GM23338 (cell line): ENCODE measurements around the gene GPR139. TPM values are rescaled to one million over a fixed set of nuclear protein-coding genes. Genes with fewer than 3 reads are reported as not detected.

Experiments used
- ATAC-seq: fragments of 200-7000 bp; cut with Tn5 transposase; 3 replicates; pipeline ENCODE4 v1.9.1; 2020
- DNase-seq: peaks from one replicate; pipeline ENCODE4 v3.0.0-alpha.2; 2015; ENCODE audit warnings: low spot score
- H2AFZ ChIP-seq: fragments of 200-600 bp; sonication (generic); 2 replicates; pipeline ENCODE4 v1.8.0; 2016; ENCODE audit warnings: antibody characterized with exemption, mild to moderate bottlenecking, moderate library complexity
- H3F3A ChIP-seq: fragments of 200-600 bp; sonication (generic); replicated peaks from 2 replicates; pipeline ENCODE4 v1.8.0; 2017; ENCODE audit warnings: antibody characterized with exemption, mixed run types, low read depth
- H3K27ac ChIP-seq: fragments of 200-600 bp; sonication (generic); 2 replicates; pipeline ENCODE4 v1.6.1; 2016; ENCODE audit warnings: low read depth
- H3K27me3 ChIP-seq: fragments of 200-600 bp; sonication (generic); 2 replicates; pipeline ENCODE4 v1.8.0; 2016; ENCODE audit warnings: mild to moderate bottlenecking, mixed run types, moderate library complexity; ENCODE audit not compliant: insufficient read depth
- H3K36me3 ChIP-seq: fragments of 200-600 bp; sonication (generic); 2 replicates; pipeline ENCODE4 v1.8.0; 2016; ENCODE audit warnings: mild to moderate bottlenecking; ENCODE audit not compliant: insufficient read depth
- H3K4me1 ChIP-seq: fragments of 200-600 bp; sonication (generic); 2 replicates; pipeline ENCODE4 v1.8.0; 2016; ENCODE audit warnings: mild to moderate bottlenecking, moderate library complexity; ENCODE audit not compliant: insufficient read depth
- H3K4me2 ChIP-seq: fragments of 200-600 bp; sonication (generic); 2 replicates; pipeline ENCODE4 v1.7.1; 2017; ENCODE audit warnings: mixed run types
- H3K4me3 ChIP-seq: fragments of 200-600 bp; sonication (generic); 2 replicates; pipeline ENCODE4 v1.6.1; 2016; ENCODE audit warnings: mixed run types
- H3K79me2 ChIP-seq: fragments of 200-600 bp; sonication (generic); replicated peaks from 2 replicates; pipeline ENCODE4 v1.8.0; 2017; ENCODE audit warnings: mild to moderate bottlenecking; ENCODE audit not compliant: insufficient read depth
- H3K9me2 ChIP-seq: fragments of 200-600 bp; sonication (generic); 2 replicates; pipeline ENCODE4 v1.8.0; 2017; ENCODE audit not compliant: insufficient read depth
- H4K20me1 ChIP-seq: fragments of 200-600 bp; sonication (generic); replicated peaks from 2 replicates; pipeline ENCODE4 v1.8.0; 2017; ENCODE audit warnings: mild to moderate bottlenecking; ENCODE audit not compliant: insufficient read depth
- H3K27ac Mint-ChIP-seq: 2 replicates; pipeline ENCODE4 v1.8.0; 2020; ENCODE audit warnings: inconsistent platforms, mild to moderate bottlenecking, moderate library complexity, mixed read lengths
- H3K27me3 Mint-ChIP-seq: 3 replicates; pipeline ENCODE4 v1.8.0; 2022; ENCODE audit warnings: low read depth, mild to moderate bottlenecking, moderate library complexity, mixed read lengths, inconsistent platforms; ENCODE audit not compliant: insufficient read depth, poor library complexity
- H3K36me3 Mint-ChIP-seq: 3 replicates; pipeline ENCODE4 v1.8.0; 2021; ENCODE audit warnings: low read depth, mild to moderate bottlenecking, inconsistent platforms, moderate library complexity, mixed read lengths
- H3K4me1 Mint-ChIP-seq: 3 replicates; pipeline ENCODE4 v1.8.0; 2020; ENCODE audit warnings: mild to moderate bottlenecking, inconsistent platforms, mixed read lengths
- H3K4me3 Mint-ChIP-seq: 3 replicates; pipeline ENCODE4 v1.8.0; 2021; ENCODE audit warnings: moderate library complexity, mild to moderate bottlenecking, inconsistent platforms, mixed read lengths
- H3K9me3 Mint-ChIP-seq: 3 replicates; pipeline ENCODE4 v1.8.0; 2020; ENCODE audit warnings: moderate library complexity, mild to moderate bottlenecking, inconsistent platforms, mixed read lengths
- CREB1 ChIP-seq: fragments of 250-450 bp; sonication (Bioruptor Pico); IDR thresholded peaks from 2 replicates; pipeline ENCODE4 v1.5.0; 2020; ENCODE audit warnings: low read depth, mild to moderate bottlenecking, moderate library complexity
- CTCF ChIP-seq, 2 experiments: fragments of 200-600 bp in 1 of 2; sonication (generic) in 1 of 2; conservative IDR thresholded peaks; 2 replicates each; pipeline versions ENCODE4 v1.5.1 to v1.6.1; 2016 to 2017; ENCODE audit warnings: antibody characterized with exemption in 2 of 2, low read depth in 2 of 2, mild to moderate bottlenecking in 2 of 2, moderate library complexity in 1 of 2
- ETS1 ChIP-seq: IDR thresholded peaks from 2 replicates; pipeline ENCODE4 v1.6.1; 2016; ENCODE audit warnings: antibody characterized with exemption
- EZH2 ChIP-seq: fragments of 200-600 bp; sonication (generic); IDR thresholded peaks from one replicate; pipeline ENCODE4 v1.8.0; 2017; ENCODE audit warnings: antibody characterized with exemption, mild to moderate bottlenecking, low read depth; ENCODE audit not compliant: unreplicated experiment
- EZH2phosphoT487 ChIP-seq: fragments of 200-600 bp; sonication (generic); IDR thresholded peaks from one replicate; pipeline ENCODE4 v1.8.1; 2018; ENCODE audit warnings: antibody characterized with exemption; ENCODE audit not compliant: unreplicated experiment
- JUNB ChIP-seq: IDR thresholded peaks from one replicate; pipeline ENCODE4 v1.6.1; 2016; ENCODE audit warnings: antibody characterized with exemption; ENCODE audit not compliant: unreplicated experiment
- NANOG ChIP-seq: IDR thresholded peaks from 2 replicates; pipeline ENCODE4 v1.6.1; 2016; ENCODE audit warnings: antibody characterized with exemption, borderline replicate concordance
- POLR2AphosphoS5 ChIP-seq: IDR thresholded peaks from 2 replicates; pipeline ENCODE4 v1.6.1; 2016; ENCODE audit warnings: antibody characterized with exemption, low read depth
- REST ChIP-seq: IDR thresholded peaks from one replicate; pipeline ENCODE4 v1.6.1; 2018; ENCODE audit warnings: antibody characterized with exemption; ENCODE audit not compliant: unreplicated experiment
- STAT1 ChIP-seq: IDR thresholded peaks from one replicate; pipeline ENCODE4 v1.6.1; 2016; ENCODE audit warnings: antibody characterized with exemption; ENCODE audit not compliant: unreplicated experiment
- ZNF114 ChIP-seq: fragments of 250-450 bp; sonication (Bioruptor Pico); IDR thresholded peaks from 2 replicates; pipeline ENCODE4 v1.5.0; 2020; ENCODE audit warnings: mild to moderate bottlenecking, moderate library complexity
- ZNF331 ChIP-seq: fragments of 250-450 bp; sonication (Bioruptor Pico); IDR thresholded peaks from 2 replicates; pipeline ENCODE4 v1.5.0; 2020; ENCODE audit warnings: low read depth, mild to moderate bottlenecking, moderate library complexity
- polyA plus RNA-seq: library from polyadenylated mRNA; unstranded; fragments of >200 nt; fragmentation: Nextera tagmentation; extraction: Ambion mirVana; gene quantifications from 2 replicates; pipeline ENCODE4 v1.2.1, GENCODE V29; 2016
- total RNA-seq: library from RNA; depleted of rRNA; stranded (reverse); fragments of >200 nt; shearing (Covaris generic); gene quantifications from 2 replicates; pipeline ENCODE4 v1.2.3, GENCODE V29; 2014
- TF ChIP-seq, protein P1 (sequence below): fragments of 250-450 bp; sonication (Bioruptor Pico); IDR thresholded peaks from 2 replicates; pipeline ENCODE4 v1.5.0; 2020; ENCODE audit warnings: mild to moderate bottlenecking, moderate library complexity

The GPR139 gene
- total and polyA plus RNA-seq, 2 experiments from 2014 or later = 0.66 to 2.3 TPM

DNA sequence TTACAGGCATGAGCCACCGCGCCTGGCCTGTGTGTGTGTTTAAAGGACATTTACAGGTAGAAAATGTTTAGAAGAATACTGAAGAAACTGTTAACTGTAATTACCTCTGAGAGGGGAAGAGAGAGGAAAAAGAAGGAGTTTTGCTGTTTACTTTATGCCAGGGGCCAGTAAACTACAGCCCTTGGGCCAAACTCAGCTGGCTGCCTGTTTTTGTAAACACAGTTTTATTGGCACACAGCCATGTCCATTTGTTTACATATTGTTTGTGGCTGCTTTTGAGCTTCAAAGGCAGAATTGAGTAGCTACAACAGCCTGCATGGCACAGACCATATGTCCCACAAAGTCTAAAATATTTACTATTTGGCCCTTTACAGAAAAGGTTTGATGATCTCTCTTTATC lies 76.4 kb downstream of the GPR139 start:
- H3K36me3 Mint-ChIP-seq = no peaks in the 10 kb centered on the region
- Histone ChIP-seq H3K79me2 (no peaks in the 10 kb centered on the region), H2AFZ (no peak overlapping the region), H3K27ac (no peak overlapping the region), H3F3A (no peaks in the 10 kb centered on the region), H3K4me2 (no peak overlapping the region), H3K4me3 (no peak overlapping the region), H3K9me2 (peaks cover 2% of the 10 kb centered on the region; the same call in 1 of the 2 replicates), H3K27me3 (no peaks in the 10 kb centered on the region), H3K4me1 (no peaks in the 10 kb centered on the region), H4K20me1 (no peaks in the 10 kb centered on the region), H3K36me3 (no peaks in the 10 kb centered on the region)
- H3K27ac Mint-ChIP-seq = no peak overlapping the region
- ATAC-seq (no peak), DNase-seq (no peak)
- no peaks in the 10 kb centered on the region; the same call in 1 of the 3 replicates for H3K4me1 Mint-ChIP-seq
- H3K9me3 Mint-ChIP-seq = no peaks in the 10 kb centered on the region; the same call in 2 of the 3 replicates
- no peak overlapping the region for H3K4me3 Mint-ChIP-seq
- H3K27me3 Mint-ChIP-seq = no peaks in the 10 kb centered on the region
- TF ChIP-seq ZNF114 (CRISPR knock-in tag) (no peak), EZH2 (no peak), ZNF331 (CRISPR knock-in tag) (no peak), CTCF (conservative IDR thresholded peaks at IDR 0.05; ENCODE audit: low read depth in 2 of 2) (no peak), POLR2AphosphoS5 (no peak), ETS1 (no peak), STAT1 (no peak), CREB1 (CRISPR knock-in tag) (no peak), REST (no peak), EZH2phosphoT487 (no peak), NANOG (no peak), JUNB (no peak)
- TF ChIP-seq, protein P1, sequence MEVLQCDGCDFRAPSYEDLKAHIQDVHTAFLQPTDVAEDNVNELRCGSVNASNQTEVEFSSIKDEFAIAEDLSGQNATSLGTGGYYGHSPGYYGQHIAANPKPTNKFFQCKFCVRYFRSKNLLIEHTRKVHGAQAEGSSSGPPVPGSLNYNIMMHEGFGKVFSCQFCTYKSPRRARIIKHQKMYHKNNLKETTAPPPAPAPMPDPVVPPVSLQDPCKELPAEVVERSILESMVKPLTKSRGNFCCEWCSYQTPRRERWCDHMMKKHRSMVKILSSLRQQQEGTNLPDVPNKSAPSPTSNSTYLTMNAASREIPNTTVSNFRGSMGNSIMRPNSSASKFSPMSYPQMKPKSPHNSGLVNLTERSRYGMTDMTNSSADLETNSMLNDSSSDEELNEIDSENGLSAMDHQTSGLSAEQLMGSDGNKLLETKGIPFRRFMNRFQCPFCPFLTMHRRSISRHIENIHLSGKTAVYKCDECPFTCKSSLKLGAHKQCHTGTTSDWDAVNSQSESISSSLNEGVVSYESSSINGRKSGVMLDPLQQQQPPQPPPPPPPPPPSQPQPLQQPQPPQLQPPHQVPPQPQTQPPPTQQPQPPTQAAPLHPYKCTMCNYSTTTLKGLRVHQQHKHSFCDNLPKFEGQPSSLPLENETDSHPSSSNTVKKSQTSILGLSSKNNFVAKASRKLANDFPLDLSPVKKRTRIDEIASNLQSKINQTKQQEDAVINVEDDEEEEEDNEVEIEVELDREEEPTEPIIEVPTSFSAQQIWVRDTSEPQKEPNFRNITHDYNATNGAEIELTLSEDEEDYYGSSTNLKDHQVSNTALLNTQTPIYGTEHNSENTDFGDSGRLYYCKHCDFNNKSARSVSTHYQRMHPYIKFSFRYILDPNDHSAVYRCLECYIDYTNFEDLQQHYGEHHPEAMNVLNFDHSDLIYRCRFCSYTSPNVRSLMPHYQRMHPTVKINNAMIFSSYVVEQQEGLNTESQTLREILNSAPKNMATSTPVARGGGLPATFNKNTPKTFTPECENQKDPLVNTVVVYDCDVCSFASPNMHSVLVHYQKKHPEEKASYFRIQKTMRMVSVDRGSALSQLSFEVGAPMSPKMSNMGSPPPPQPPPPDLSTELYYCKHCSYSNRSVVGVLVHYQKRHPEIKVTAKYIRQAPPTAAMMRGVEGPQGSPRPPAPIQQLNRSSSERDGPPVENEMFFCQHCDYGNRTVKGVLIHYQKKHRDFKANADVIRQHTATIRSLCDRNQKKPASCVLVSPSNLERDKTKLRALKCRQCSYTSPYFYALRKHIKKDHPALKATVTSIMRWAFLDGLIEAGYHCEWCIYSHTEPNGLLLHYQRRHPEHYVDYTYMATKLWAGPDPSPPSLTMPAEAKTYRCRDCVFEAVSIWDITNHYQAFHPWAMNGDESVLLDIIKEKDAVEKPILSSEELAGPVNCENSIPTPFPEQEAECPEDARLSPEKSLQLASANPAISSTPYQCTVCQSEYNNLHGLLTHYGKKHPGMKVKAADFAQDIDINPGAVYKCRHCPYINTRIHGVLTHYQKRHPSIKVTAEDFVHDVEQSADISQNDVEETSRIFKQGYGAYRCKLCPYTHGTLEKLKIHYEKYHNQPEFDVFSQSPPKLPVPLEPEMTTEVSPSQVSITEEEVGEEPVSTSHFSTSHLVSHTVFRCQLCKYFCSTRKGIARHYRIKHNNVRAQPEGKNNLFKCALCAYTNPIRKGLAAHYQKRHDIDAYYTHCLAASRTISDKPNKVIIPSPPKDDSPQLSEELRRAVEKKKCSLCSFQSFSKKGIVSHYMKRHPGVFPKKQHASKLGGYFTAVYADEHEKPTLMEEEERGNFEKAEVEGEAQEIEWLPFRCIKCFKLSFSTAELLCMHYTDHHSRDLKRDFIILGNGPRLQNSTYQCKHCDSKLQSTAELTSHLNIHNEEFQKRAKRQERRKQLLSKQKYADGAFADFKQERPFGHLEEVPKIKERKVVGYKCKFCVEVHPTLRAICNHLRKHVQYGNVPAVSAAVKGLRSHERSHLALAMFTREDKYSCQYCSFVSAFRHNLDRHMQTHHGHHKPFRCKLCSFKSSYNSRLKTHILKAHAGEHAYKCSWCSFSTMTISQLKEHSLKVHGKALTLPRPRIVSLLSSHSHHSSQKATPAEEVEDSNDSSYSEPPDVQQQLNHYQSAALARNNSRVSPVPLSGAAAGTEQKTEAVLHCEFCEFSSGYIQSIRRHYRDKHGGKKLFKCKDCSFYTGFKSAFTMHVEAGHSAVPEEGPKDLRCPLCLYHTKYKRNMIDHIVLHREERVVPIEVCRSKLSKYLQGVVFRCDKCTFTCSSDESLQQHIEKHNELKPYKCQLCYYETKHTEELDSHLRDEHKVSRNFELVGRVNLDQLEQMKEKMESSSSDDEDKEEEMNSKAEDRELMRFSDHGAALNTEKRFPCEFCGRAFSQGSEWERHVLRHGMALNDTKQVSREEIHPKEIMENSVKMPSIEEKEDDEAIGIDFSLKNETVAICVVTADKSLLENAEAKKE (CRISPR knock-in tag) = no peak
